ENCODE results near the gene ADGRF1. TPM values are rescaled to one million over a fixed set of nuclear protein-coding genes. Genes with fewer than 3 reads are reported as not detected.

Gene ADGRF1
- total RNA-seq, 2 donors from 2014 or later, result not detected

- no peak for DNase-seq
Measured at GRCh38 chr6:46973029-46973428, 69.1 kb downstream of the ADGRF1 start.

GRCh38 chr6:46972531-46972930, 69.6 kb downstream of the ADGRF1 start:
- ATAC-seq (replicated peaks in 1 of 2) (no peak), DNase-seq (no peak)
- Mint-ChIP-seq H3K27ac (no peak overlapping the region), H3K4me3 (no peak overlapping the region), H3K9me3 (no peaks in the 10 kb centered on the region), H3K4me1 (ENCODE audit: low read depth) (no peaks in the 10 kb centered on the region), H3K27me3 (ENCODE audit: low read depth) (peaks cover 8% of the 10 kb centered on the region), H3K36me3 (ENCODE audit: insufficient read depth in 2 of 2) (peaks cover 0 to 1% of the 10 kb centered on the region in 2 donors)

More at GRCh38 chr6:46973029-46973428, 69.1 kb downstream of the ADGRF1 start:
- Mint-ChIP-seq H3K4me3 (no peak overlapping the region), H3K9me3 (no peaks in the 10 kb centered on the region), H3K27me3 (ENCODE audit: low read depth) (peaks cover 8% of the 10 kb centered on the region), H3K36me3 (ENCODE audit: insufficient read depth in 2 of 2) (peaks cover 0 to 1% of the 10 kb centered on the region in 2 donors), H3K27ac (no peak overlapping the region), H3K4me1 (ENCODE audit: low read depth) (no peaks in the 10 kb centered on the region)
- ATAC-seq (replicated peaks in 1 of 2), result no peak

GRCh38 chr6:46969206-46969605, 72.9 kb downstream of the ADGRF1 start:
- H3K4me3 Mint-ChIP-seq, result no peak overlapping the region
- no peaks in the 10 kb centered on the region for H3K36me3 Mint-ChIP-seq (ENCODE audit: insufficient read depth in 2 of 2)
- H3K27ac Mint-ChIP-seq, result no peak overlapping the region
- H3K27me3 Mint-ChIP-seq (ENCODE audit: low read depth), result peaks cover 13% of the 10 kb centered on the region
- no peaks in the 10 kb centered on the region for H3K9me3 Mint-ChIP-seq
- H3K4me1 Mint-ChIP-seq (ENCODE audit: low read depth), result no peaks in the 10 kb centered on the region
- DNase-seq, result no peak
- ATAC-seq (replicated peaks in 1 of 2), result no peak

- Mint-ChIP-seq H3K4me3 (no peak overlapping the region), H3K36me3 (ENCODE audit: insufficient read depth in 2 of 2) (no peaks in the 10 kb centered on the region), H3K4me1 (ENCODE audit: low read depth) (no peaks in the 10 kb centered on the region), H3K27me3 (ENCODE audit: low read depth) (peaks cover 13% of the 10 kb centered on the region), H3K27ac (no peak overlapping the region), H3K9me3 (no peaks in the 10 kb centered on the region)
- no peak for DNase-seq
- no peak for ATAC-seq (replicated peaks in 1 of 2)
Measured at GRCh38 chr6:46967826-46968349, 74.2 kb downstream of the ADGRF1 start.

GRCh38 chr6:46964716-46965519, 77.2 kb downstream of the ADGRF1 start:
- H3K36me3 Mint-ChIP-seq (ENCODE audit: insufficient read depth in 2 of 2), result no peaks in the 10 kb centered on the region
- H3K27ac Mint-ChIP-seq, result no peak overlapping the region
- no peak overlapping the region for H3K4me3 Mint-ChIP-seq
- ATAC-seq (replicated peaks in 1 of 2) (no peak), DNase-seq (no peak)
- peaks cover 5% of the 10 kb centered on the region for H3K27me3 Mint-ChIP-seq (ENCODE audit: low read depth)
- H3K4me1 Mint-ChIP-seq (ENCODE audit: low read depth), result no peaks in the 10 kb centered on the region
- H3K9me3 Mint-ChIP-seq, result no peaks in the 10 kb centered on the region

GRCh38 chr6:46963626-46964025, 78.5 kb downstream of the ADGRF1 start:
- ATAC-seq (replicated peaks in 1 of 2) (no peak), DNase-seq (no peak)
- no peak overlapping the region for H3K4me3 Mint-ChIP-seq
- H3K36me3 Mint-ChIP-seq (ENCODE audit: insufficient read depth in 2 of 2), result no peaks in the 10 kb centered on the region
- peaks cover 11% of the 10 kb centered on the region for H3K27me3 Mint-ChIP-seq (ENCODE audit: low read depth)
- H3K27ac Mint-ChIP-seq, result no peak overlapping the region
- no peaks in the 10 kb centered on the region for H3K9me3 Mint-ChIP-seq
- no peaks in the 10 kb centered on the region for H3K4me1 Mint-ChIP-seq (ENCODE audit: low read depth)

GRCh38 chr6:46963039-46963438, 79.1 kb downstream of the ADGRF1 start:
- Mint-ChIP-seq H3K9me3 (no peaks in the 10 kb centered on the region), H3K27ac (no peak overlapping the region), H3K36me3 (ENCODE audit: insufficient read depth in 2 of 2) (no peaks in the 10 kb centered on the region), H3K27me3 (ENCODE audit: low read depth) (peaks cover 11% of the 10 kb centered on the region), H3K4me3 (no peak overlapping the region), H3K4me1 (ENCODE audit: low read depth) (no peaks in the 10 kb centered on the region)
- DNase-seq (no peak), ATAC-seq (replicated peaks in 1 of 2) (no peak)

GRCh38 chr6:46961711-46962110, 80.4 kb downstream of the ADGRF1 start:
- no peak for DNase-seq
- H3K4me3 Mint-ChIP-seq, result no peak overlapping the region
- no peaks in the 10 kb centered on the region for H3K4me1 Mint-ChIP-seq (ENCODE audit: low read depth)
- peaks cover 16% of the 10 kb centered on the region for H3K27me3 Mint-ChIP-seq (ENCODE audit: low read depth)
- no peak for ATAC-seq (replicated peaks in 1 of 2)
- no peak overlapping the region for H3K27ac Mint-ChIP-seq
- no peaks in the 10 kb centered on the region for H3K36me3 Mint-ChIP-seq (ENCODE audit: insufficient read depth in 2 of 2)
- H3K9me3 Mint-ChIP-seq, result no peaks in the 10 kb centered on the region

GRCh38 chr6:46961232-46961631, 80.9 kb downstream of the ADGRF1 start:
- Mint-ChIP-seq H3K27ac (no peak overlapping the region), H3K9me3 (no peaks in the 10 kb centered on the region), H3K36me3 (ENCODE audit: insufficient read depth in 2 of 2) (no peaks in the 10 kb centered on the region), H3K4me3 (no peak overlapping the region), H3K27me3 (ENCODE audit: low read depth) (peaks cover 17% of the 10 kb centered on the region), H3K4me1 (ENCODE audit: low read depth) (no peaks in the 10 kb centered on the region)
- no peak for ATAC-seq (replicated peaks in 1 of 2)
- no peak for DNase-seq

- Mint-ChIP-seq H3K36me3 (ENCODE audit: insufficient read depth in 2 of 2) (no peaks in the 10 kb centered on the region), H3K27ac (no peak overlapping the region), H3K9me3 (no peaks in the 10 kb centered on the region), H3K4me1 (ENCODE audit: low read depth) (no peaks in the 10 kb centered on the region), H3K4me3 (no peak overlapping the region), H3K27me3 (ENCODE audit: low read depth) (peaks cover 21% of the 10 kb centered on the region)
- no peak for DNase-seq
- ATAC-seq (replicated peaks in 1 of 2), result no peak
Measured at GRCh38 chr6:46959419-46959818, 82.7 kb downstream of the ADGRF1 start.

GRCh38 chr6:46956409-46956808, 85.7 kb downstream of the ADGRF1 start:
- H3K27ac Mint-ChIP-seq, result no peak overlapping the region
- H3K9me3 Mint-ChIP-seq, result no peaks in the 10 kb centered on the region
- no peak for ATAC-seq (replicated peaks in 1 of 2)
- no peaks in the 10 kb centered on the region for H3K36me3 Mint-ChIP-seq (ENCODE audit: insufficient read depth in 2 of 2)
- no peak overlapping the region for H3K4me3 Mint-ChIP-seq
- peaks cover 28% of the 10 kb centered on the region for H3K27me3 Mint-ChIP-seq (ENCODE audit: low read depth)
- H3K4me1 Mint-ChIP-seq (ENCODE audit: low read depth), result no peaks in the 10 kb centered on the region
- DNase-seq, result no peak

- H3K4me1 Mint-ChIP-seq (ENCODE audit: low read depth), result no peaks in the 10 kb centered on the region
- no peaks in the 10 kb centered on the region for H3K36me3 Mint-ChIP-seq (ENCODE audit: insufficient read depth in 2 of 2)
- no peaks in the 10 kb centered on the region for H3K9me3 Mint-ChIP-seq
- H3K4me3 Mint-ChIP-seq, result no peak overlapping the region
- no peak for DNase-seq
- peaks cover 28% of the 10 kb centered on the region for H3K27me3 Mint-ChIP-seq (ENCODE audit: low read depth)
- no peak overlapping the region for H3K27ac Mint-ChIP-seq
- ATAC-seq (replicated peaks in 1 of 2), result no peak
Measured at GRCh38 chr6:46954837-46955451, 87.2 kb downstream of the ADGRF1 start.

- no peaks in the 10 kb centered on the region for H3K9me3 Mint-ChIP-seq
- H3K27me3 Mint-ChIP-seq (ENCODE audit: low read depth), result peaks cover 21% of the 10 kb centered on the region
- no peak overlapping the region for H3K27ac Mint-ChIP-seq
- no peak for DNase-seq
- H3K36me3 Mint-ChIP-seq (ENCODE audit: insufficient read depth in 2 of 2), result no peaks in the 10 kb centered on the region
- no peak for ATAC-seq (replicated peaks in 1 of 2)
- no peaks in the 10 kb centered on the region for H3K4me1 Mint-ChIP-seq (ENCODE audit: low read depth)
- H3K4me3 Mint-ChIP-seq, result no peak overlapping the region
Measured at GRCh38 chr6:46953921-46954320, 88.2 kb downstream of the ADGRF1 start.
